SW 1271 (cell line): ENCODE measurements around the gene KRTAP4-5.
"Not testable (repeated sequence)": the region's sequence is repeated elsewhere in the genome, so short reads cannot be mapped to it uniquely, and the experiment has no call there.

Source experiments
- DNase-seq, 2 experiments: peaks; one replicate each; lab custom pipeline; 2025; lab: John Stamatoyannopoulos, UW

The KRTAP4-5 gene

GRCh38 chr17:41149652-41149985 is at the start of gene KRTAP4-5:
TSS of gene KRTAP4-5 (minus strand) at chr17:41149825. CDS start at chr17:41149767, 58 bp downstream.
- no peak for DNase-seq

- DNase-seq: no peak
These were observed 46.4 kb upstream of the KRTAP4-5 start for GRCh38 chr17:41196068-41196467.

- DNase-seq: no peak
These were observed 40.7 kb upstream of the KRTAP4-5 start for GRCh38 chr17:41190328-41190727.

- DNase-seq: not testable (repeated sequence)
These were observed 40.3 kb upstream of the KRTAP4-5 start, which contains the start of gene KRTAP9-1 for GRCh38 chr17:41189837-41190318. TSS of gene KRTAP9-1 (plus strand) at chr17:41189887. CDS start at chr17:41189887, 0 bp downstream.

GRCh38 chr17:41186872-41187271 is 37.2 kb upstream of the KRTAP4-5 start:
- DNase-seq: no peak

- DNase-seq: no peak
These were observed 35.4 kb upstream of the KRTAP4-5 start for GRCh38 chr17:41185001-41185400.

GRCh38 chr17:41184480-41184961 is 34.9 kb upstream of the KRTAP4-5 start, which contains the start of gene KRTAP4-1:
TSS of gene KRTAP4-1 (minus strand) at chr17:41184911. CDS start at chr17:41184854, 57 bp downstream.
- no peak for DNase-seq

GRCh38 chr17:41178843-41179616 is 29.4 kb upstream of the KRTAP4-5 start:
- DNase-seq: no peak

- DNase-seq: no peak
These were observed 28.7 kb upstream of the KRTAP4-5 start for GRCh38 chr17:41178341-41178740.

GRCh38 chr17:41177727-41178271 is 28.2 kb upstream of the KRTAP4-5 start, which contains the start of gene KRTAP4-2:
TSS of gene KRTAP4-2 (minus strand) at chr17:41178221. CDS start at chr17:41178164, 57 bp downstream.
- no peak for DNase-seq

GRCh38 chr17:41176744-41177387 is 27.2 kb upstream of the KRTAP4-5 start:
- no peak for DNase-seq

GRCh38 chr17:41171886-41172285 is 22.3 kb upstream of the KRTAP4-5 start:
- DNase-seq: no peak

- DNase-seq: no peak
These were observed 18.5 kb upstream of the KRTAP4-5 start, which contains the start of gene KRTAP4-3 for GRCh38 chr17:41168121-41168520. TSS of gene KRTAP4-3 (minus strand) at chr17:41168221. CDS start at chr17:41168172, 49 bp downstream.

GRCh38 chr17:41167561-41167960 is 17.9 kb upstream of the KRTAP4-5 start:
- DNase-seq: no peak

- DNase-seq: no peak
These were observed 14.2 kb upstream of the KRTAP4-5 start for GRCh38 chr17:41163828-41164227.

GRCh38 chr17:41160648-41161047 is 11.0 kb upstream of the KRTAP4-5 start, which contains the start of gene KRTAP4-4:
TSS of gene KRTAP4-4 (minus strand) at chr17:41160748. CDS start at chr17:41160691, 57 bp downstream.
- DNase-seq: no peak

GRCh38 chr17:41160190-41160589 is 10.6 kb upstream of the KRTAP4-5 start:
- DNase-seq: not testable (repeated sequence)

GRCh38 chr17:41153856-41154255 is 4.2 kb upstream of the KRTAP4-5 start:
- DNase-seq: no peak

- DNase-seq: no peak
These were observed 1.9 kb upstream of the KRTAP4-5 start for GRCh38 chr17:41151525-41151924.

- DNase-seq: no peak
These were observed 401 bp upstream of the KRTAP4-5 start for GRCh38 chr17:41150026-41150425.

GRCh38 chr17:41148971-41149651 is 514 bp downstream of the KRTAP4-5 start:
- DNase-seq: not testable (repeated sequence)
